Vagina (tissue), 2 donors: ENCODE results near the gene EFNA1.
"Not testable (repeated sequence)": the region's sequence is repeated elsewhere in the genome, so short reads cannot be mapped to it uniquely, and the experiment has no call there.

Source experiments
- CTCF ChIP-seq, 3 experiments: fragments of 450-650 bp in 2 of 3; fragments of 200-600 bp in 1 of 3; sonication (generic) in 1 of 3; IDR thresholded peaks; one replicate each; pipeline ENCODE4 v1.5.1; 2017 to 2019; ENCODE audit warnings: antibody characterized with exemption in 3 of 3, mild to moderate bottlenecking in 2 of 3, moderate library complexity in 2 of 3
- POLR2A ChIP-seq, 2 donors: fragments of 450-650 bp; IDR thresholded peaks; one replicate each; pipeline ENCODE4 v1.6.1; 2017; ENCODE audit warnings: antibody characterized with exemption in 2 of 2, mild to moderate bottlenecking in 2 of 2, moderate library complexity in 2 of 2
- POLR2AphosphoS5 ChIP-seq, 2 donors: sonication (generic); formaldehyde crosslinking; IDR thresholded peaks; one replicate each; pipeline ENCODE4 v1.9.0; 2017; ENCODE audit warnings: antibody characterized with exemption in 2 of 2, mild to moderate bottlenecking in 2 of 2, low read depth in 1 of 2; ENCODE audit not compliant: insufficient read depth in 1 of 2

DNA sequence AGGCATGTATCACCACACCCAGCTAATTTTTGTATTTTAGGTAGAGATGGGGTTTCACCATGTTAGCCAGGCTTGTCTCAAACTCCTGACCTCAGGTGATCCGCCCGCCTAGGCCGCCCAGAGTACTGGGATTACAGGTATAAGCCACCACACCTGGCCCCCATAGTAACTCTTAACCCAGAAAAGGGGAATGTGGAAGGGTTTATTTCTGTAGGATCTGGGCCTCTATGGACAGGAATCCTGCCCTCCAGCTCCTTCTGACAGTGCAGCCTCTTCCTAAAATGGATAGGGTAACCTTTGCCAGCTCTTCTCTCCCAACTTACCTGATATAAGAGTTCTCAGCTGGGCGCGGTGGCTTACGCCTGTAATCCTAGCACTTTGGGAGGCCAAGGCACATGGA is 35.0 kb downstream of the EFNA1 start:
- TF ChIP-seq CTCF (IDR thresholded peaks at IDR 0.05); POLR2A (IDR thresholded peaks at IDR 0.05); POLR2AphosphoS5 (IDR thresholded peaks at IDR 0.05; ENCODE audit: insufficient read depth in 1 of 2, low read depth in 1 of 2): not testable (repeated sequence)
